Measurements from ENCODE around the gene YPEL3. TPM values are rescaled to one million over a fixed set of nuclear protein-coding genes. Genes with fewer than 3 reads are reported as not detected.

YPEL3 gene
- polyA plus RNA-seq, 3 donors = 70.2 to 217 (median 86.0) TPM

- 85 to 90% (median 86%) methylated on average over 18 to 20 of the region's 20 CpGs for WGBS, 3 donors
- no peak overlapping the region for H3K27ac ChIP-seq (ENCODE audit: low read depth, low read length)
These were observed 13.4 kb downstream of the YPEL3 start for GRCh38 chr16:30082545-30083090.

GRCh38 chr16:30079480-30079879, 16.5 kb downstream of the YPEL3 start:
- WGBS, 3 donors = 82 to 88% (median 87%) methylated on average over 7 of the region's 7 CpGs
- no peak overlapping the region for H3K27ac ChIP-seq (ENCODE audit: low read depth, low read length)

GRCh38 chr16:30078744-30079143, 17.3 kb downstream of the YPEL3 start:
- WGBS, 3 donors = 79 to 93% (median 92%) methylated on average over 7 of the region's 7 CpGs
- H3K27ac ChIP-seq (ENCODE audit: low read depth, low read length) = no peak overlapping the region

GRCh38 chr16:30077656-30078055, 18.4 kb downstream of the YPEL3 start:
- no peak overlapping the region for H3K27ac ChIP-seq (ENCODE audit: low read depth, low read length)
- 74 to 75% (median 75%) methylated on average over 6 of the region's 6 CpGs for WGBS, 3 donors

GRCh38 chr16:30076276-30076791, 19.7 kb downstream of the YPEL3 start:
- no peak overlapping the region for H3K27ac ChIP-seq (ENCODE audit: low read depth, low read length)
- 1 to 2% (median 1%) methylated on average over 25 to 33 of the region's 33 CpGs for WGBS, 3 donors

GRCh38 chr16:30075503-30076275, 20.3 kb downstream of the YPEL3 start, which contains the start of gene PPP4C:
Gene PPP4C, plus strand, starts transcription at chr16:30075994. Its CDS starts 384 bp downstream, at chr16:30076378.
- WGBS, 3 donors = 1 to 2% (median 1%) methylated on average over 58 to 67 of the region's 67 CpGs
- H3K27ac ChIP-seq (ENCODE audit: low read depth, low read length) = peak within 1 kb of the TSS; percentile 35

- H3K27ac ChIP-seq (ENCODE audit: low read depth, low read length) = no peak overlapping the region
These were observed 25.5 kb downstream of the YPEL3 start for GRCh38 chr16:30070490-30070889.

- no peak overlapping the region for H3K27ac ChIP-seq (ENCODE audit: low read depth, low read length)
- 70 to 72% (median 71%) methylated on average over 29 to 31 of the region's 31 CpGs for WGBS, 3 donors
These were observed 26.2 kb downstream of the YPEL3 start for GRCh38 chr16:30069611-30070462.

GRCh38 chr16:30068750-30069610, 27.0 kb downstream of the YPEL3 start:
- 80 to 84% (median 81%) methylated on average over 17 of the region's 17 CpGs for WGBS, 3 donors
- H3K27ac ChIP-seq (ENCODE audit: low read depth, low read length) = no peak overlapping the region

GRCh38 chr16:30068333-30068732, 27.7 kb downstream of the YPEL3 start:
- WGBS, 3 donors = 78 to 83% (median 83%) methylated on average over 9 of the region's 9 CpGs
- no peak overlapping the region for H3K27ac ChIP-seq (ENCODE audit: low read depth, low read length)

GRCh38 chr16:30067584-30067916, 28.5 kb downstream of the YPEL3 start:
- H3K27ac ChIP-seq (ENCODE audit: low read depth, low read length) = no peak overlapping the region
- 78 to 87% (median 86%) methylated on average over 6 of the region's 6 CpGs for WGBS, 3 donors

- WGBS, 3 donors = 31 to 49% (median 43%) methylated on average over 21 of the region's 21 CpGs
- H3K27ac ChIP-seq (ENCODE audit: low read depth, low read length) = no peak overlapping the region
These were observed 29.0 kb downstream of the YPEL3 start for GRCh38 chr16:30066761-30067583.

GRCh38 chr16:30065943-30066760, 29.9 kb downstream of the YPEL3 start:
- peak overlapping the region; percentile 99 for H3K27ac ChIP-seq (ENCODE audit: low read depth, low read length)
- WGBS, 3 donors = 1% methylated on average over 41 to 44 of the region's 44 CpGs

GRCh38 chr16:30065102-30065942, 30.7 kb downstream of the YPEL3 start, which contains the start of gene ALDOA:
Gene ALDOA, plus strand, starts transcription at chr16:30065760. Its CDS starts 1,138 bp downstream, at chr16:30066898.
- 0 to 1% (median 0%) methylated on average over 83 to 99 of the region's 99 CpGs for WGBS, 3 donors

GRCh38 chr16:30064729-30065101, 31.3 kb downstream of the YPEL3 start:
- H3K27ac ChIP-seq (ENCODE audit: low read depth, low read length) = peak overlapping the region; percentile 95
- WGBS, 3 donors = 0% methylated on average over 22 to 25 of the region's 25 CpGs

More at GRCh38 chr16:30065102-30065942, 30.7 kb downstream of the YPEL3 start, which contains the start of gene ALDOA:
- H3K27ac ChIP-seq (ENCODE audit: low read depth, low read length) = peak within 1 kb of the TSS; percentile 99
